SK-N-SH treated with all-trans-retinoic acid at 6 μM for 48 hours (cell line): ENCODE measurements around the gene CD207.

Source experiments
- ATAC-seq: fragments of 200-7000 bp; cut with Tn5 transposase; 3 replicates; pipeline ENCODE4 v1.9.1; 2020; ENCODE audit warnings: mild to moderate bottlenecking, moderate library complexity
- ARNTL ChIP-seq: fragments of 450-650 bp; formaldehyde crosslinking; IDR thresholded peaks from 2 replicates; pipeline ENCODE4 v1.5.0; 2020; ENCODE audit warnings: low read depth, mild to moderate bottlenecking, moderate library complexity, borderline replicate concordance
- BACH2 ChIP-seq: fragments of 250-450 bp; sonication (Bioruptor Pico); IDR thresholded peaks from 2 replicates; pipeline ENCODE4 v1.9.0; 2021; ENCODE audit warnings: mild to moderate bottlenecking, borderline replicate concordance
- CSDC2 ChIP-seq: fragments of 250-450 bp; sonication (Bioruptor Pico); IDR thresholded peaks from 2 replicates; pipeline ENCODE4 v1.5.0; 2020; ENCODE audit warnings: mild to moderate bottlenecking, moderate library complexity
- ESRRG ChIP-seq: fragments of 250-450 bp; sonication (Bioruptor Pico); IDR thresholded peaks from 2 replicates; pipeline ENCODE4 v1.6.1; 2021; ENCODE audit warnings: mild to moderate bottlenecking
- GLIS3 ChIP-seq: fragments of 250-450 bp; sonication (Bioruptor Pico); IDR thresholded peaks from 2 replicates; pipeline ENCODE4 v1.5.0; 2020; ENCODE audit warnings: mild to moderate bottlenecking, moderate library complexity
- ISL1 ChIP-seq: fragments of 250-450 bp; sonication (Bioruptor Pico); IDR thresholded peaks from 2 replicates; pipeline ENCODE4 v2.1.2; 2022; ENCODE audit warnings: mild to moderate bottlenecking, moderate library complexity
- PPARA ChIP-seq: fragments of 250-450 bp; sonication (Bioruptor Pico); IDR thresholded peaks from 2 replicates; pipeline ENCODE4 v1.5.0; 2020; ENCODE audit warnings: mild to moderate bottlenecking, borderline replicate concordance
- RARB ChIP-seq: fragments of 250-450 bp; sonication (Bioruptor Pico); IDR thresholded peaks from 2 replicates; pipeline ENCODE4 v1.8.0; 2021; ENCODE audit warnings: mild to moderate bottlenecking, moderate library complexity
- SNAI2 ChIP-seq: fragments of 250-450 bp; sonication (Bioruptor Pico); IDR thresholded peaks from 2 replicates; pipeline ENCODE4 v1.5.0; 2020; ENCODE audit warnings: mild to moderate bottlenecking, moderate library complexity
- TCF4 ChIP-seq: fragments of 250-450 bp; sonication (Bioruptor Pico); IDR thresholded peaks from 2 replicates; pipeline ENCODE4 v1.8.0; 2021; ENCODE audit warnings: mild to moderate bottlenecking, moderate library complexity, borderline replicate concordance
- TOX ChIP-seq: fragments of 250-450 bp; sonication (Bioruptor Pico); IDR thresholded peaks from 2 replicates; pipeline ENCODE4 v1.8.0; 2021; ENCODE audit warnings: mild to moderate bottlenecking, moderate library complexity, borderline replicate concordance
- ZC3H10 ChIP-seq: fragments of 250-450 bp; sonication (Bioruptor Pico); IDR thresholded peaks from 2 replicates; pipeline ENCODE4 v1.5.1; 2021; ENCODE audit warnings: mild to moderate bottlenecking, moderate library complexity
- ZFP3 ChIP-seq: fragments of 250-450 bp; sonication (Bioruptor Pico); IDR thresholded peaks from 2 replicates; pipeline ENCODE4 v1.5.0; 2020; ENCODE audit warnings: mild to moderate bottlenecking, moderate library complexity
- ZFP30 ChIP-seq: fragments of 450-650 bp; formaldehyde crosslinking; IDR thresholded peaks from 2 replicates; pipeline ENCODE4 v1.5.0; 2022; ENCODE audit warnings: mild to moderate bottlenecking, moderate library complexity
- ZNF565 ChIP-seq: fragments of 450-650 bp; formaldehyde crosslinking; conservative IDR thresholded peaks from 2 replicates; pipeline ENCODE4 v1.5.0; 2020; ENCODE audit warnings: low read depth, mild to moderate bottlenecking, moderate library complexity
- ZNF8 ChIP-seq: fragments of 450-650 bp; formaldehyde crosslinking; IDR thresholded peaks from 2 replicates; pipeline ENCODE4 v1.5.0; 2020; ENCODE audit warnings: mild to moderate bottlenecking, moderate library complexity
- TF ChIP-seq, protein P1 (sequence below): fragments of 250-450 bp; sonication (Bioruptor Pico); IDR thresholded peaks from 2 replicates; pipeline ENCODE4 v1.8.0; 2020; ENCODE audit warnings: mild to moderate bottlenecking, moderate library complexity, borderline replicate concordance
- TF ChIP-seq, protein P2 (sequence below): fragments of 250-450 bp; sonication (Bioruptor Pico); IDR thresholded peaks from 2 replicates; pipeline ENCODE4 v1.5.1; 2020; ENCODE audit warnings: low read depth, mild to moderate bottlenecking, moderate library complexity
- TF ChIP-seq, protein P3 (sequence below): fragments of 250-450 bp; sonication (Bioruptor Pico); IDR thresholded peaks from 2 replicates; pipeline ENCODE4 v1.8.0; 2021; ENCODE audit warnings: low read depth, mild to moderate bottlenecking, moderate library complexity, borderline replicate concordance
- TF ChIP-seq, protein P4 (sequence below): fragments of 250-450 bp; sonication (Bioruptor Pico); IDR thresholded peaks from 2 replicates; pipeline ENCODE4 v1.5.1; 2021; ENCODE audit warnings: mild to moderate bottlenecking, moderate library complexity
- TF ChIP-seq, protein P5 (sequence below): fragments of 250-450 bp; sonication (Bioruptor Pico); IDR thresholded peaks from 2 replicates; pipeline ENCODE4 v1.5.0; 2020; ENCODE audit warnings: mild to moderate bottlenecking, moderate library complexity

Gene CD207

DNA sequence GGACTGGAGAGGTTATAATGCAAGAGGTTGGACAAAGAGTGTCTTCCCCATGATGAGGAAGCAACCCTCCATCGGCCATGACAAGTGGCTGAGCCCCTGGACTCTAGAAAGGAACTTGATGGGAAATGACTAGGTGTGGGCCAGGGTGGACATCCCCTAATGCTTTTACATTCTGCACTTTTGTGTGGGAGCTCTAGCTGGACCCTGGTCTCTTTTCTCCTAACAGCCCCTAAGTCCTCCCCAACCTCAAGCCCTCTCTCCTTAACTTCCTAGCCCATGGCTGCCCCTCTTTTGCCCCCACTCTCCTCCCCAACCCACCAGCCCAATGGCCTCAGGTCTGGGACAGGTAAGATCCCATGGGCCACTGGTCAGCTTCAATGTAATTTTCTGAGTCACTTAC lies 2.4 kb downstream of the CD207 start:
- TF ChIP-seq GLIS3 (CRISPR knock-in tag) = no peak
- TF ChIP-seq ZNF565 = no peak
- TF ChIP-seq, protein P1, sequence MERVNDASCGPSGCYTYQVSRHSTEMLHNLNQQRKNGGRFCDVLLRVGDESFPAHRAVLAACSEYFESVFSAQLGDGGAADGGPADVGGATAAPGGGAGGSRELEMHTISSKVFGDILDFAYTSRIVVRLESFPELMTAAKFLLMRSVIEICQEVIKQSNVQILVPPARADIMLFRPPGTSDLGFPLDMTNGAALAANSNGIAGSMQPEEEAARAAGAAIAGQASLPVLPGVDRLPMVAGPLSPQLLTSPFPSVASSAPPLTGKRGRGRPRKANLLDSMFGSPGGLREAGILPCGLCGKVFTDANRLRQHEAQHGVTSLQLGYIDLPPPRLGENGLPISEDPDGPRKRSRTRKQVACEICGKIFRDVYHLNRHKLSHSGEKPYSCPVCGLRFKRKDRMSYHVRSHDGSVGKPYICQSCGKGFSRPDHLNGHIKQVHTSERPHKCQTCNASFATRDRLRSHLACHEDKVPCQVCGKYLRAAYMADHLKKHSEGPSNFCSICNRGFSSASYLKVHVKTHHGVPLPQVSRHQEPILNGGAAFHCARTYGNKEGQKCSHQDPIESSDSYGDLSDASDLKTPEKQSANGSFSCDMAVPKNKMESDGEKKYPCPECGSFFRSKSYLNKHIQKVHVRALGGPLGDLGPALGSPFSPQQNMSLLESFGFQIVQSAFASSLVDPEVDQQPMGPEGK (CRISPR knock-in tag) = no peak
- no peak for TF ChIP-seq ZNF8 (CRISPR knock-in tag)
- TF ChIP-seq SNAI2 (CRISPR knock-in tag) = no peak
- TF ChIP-seq, protein P2, sequence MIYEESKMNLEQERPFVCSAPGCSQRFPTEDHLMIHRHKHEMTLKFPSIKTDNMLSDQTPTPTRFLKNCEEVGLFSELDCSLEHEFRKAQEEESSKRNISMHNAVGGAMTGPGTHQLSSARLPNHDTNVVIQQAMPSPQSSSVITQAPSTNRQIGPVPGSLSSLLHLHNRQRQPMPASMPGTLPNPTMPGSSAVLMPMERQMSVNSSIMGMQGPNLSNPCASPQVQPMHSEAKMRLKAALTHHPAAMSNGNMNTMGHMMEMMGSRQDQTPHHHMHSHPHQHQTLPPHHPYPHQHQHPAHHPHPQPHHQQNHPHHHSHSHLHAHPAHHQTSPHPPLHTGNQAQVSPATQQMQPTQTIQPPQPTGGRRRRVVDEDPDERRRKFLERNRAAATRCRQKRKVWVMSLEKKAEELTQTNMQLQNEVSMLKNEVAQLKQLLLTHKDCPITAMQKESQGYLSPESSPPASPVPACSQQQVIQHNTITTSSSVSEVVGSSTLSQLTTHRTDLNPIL (CRISPR knock-in tag) = no peak
- TF ChIP-seq CSDC2 = no peak
- TF ChIP-seq TOX (CRISPR knock-in tag) = no peak
- TF ChIP-seq RARB (CRISPR knock-in tag) = no peak
- TF ChIP-seq, protein P3, sequence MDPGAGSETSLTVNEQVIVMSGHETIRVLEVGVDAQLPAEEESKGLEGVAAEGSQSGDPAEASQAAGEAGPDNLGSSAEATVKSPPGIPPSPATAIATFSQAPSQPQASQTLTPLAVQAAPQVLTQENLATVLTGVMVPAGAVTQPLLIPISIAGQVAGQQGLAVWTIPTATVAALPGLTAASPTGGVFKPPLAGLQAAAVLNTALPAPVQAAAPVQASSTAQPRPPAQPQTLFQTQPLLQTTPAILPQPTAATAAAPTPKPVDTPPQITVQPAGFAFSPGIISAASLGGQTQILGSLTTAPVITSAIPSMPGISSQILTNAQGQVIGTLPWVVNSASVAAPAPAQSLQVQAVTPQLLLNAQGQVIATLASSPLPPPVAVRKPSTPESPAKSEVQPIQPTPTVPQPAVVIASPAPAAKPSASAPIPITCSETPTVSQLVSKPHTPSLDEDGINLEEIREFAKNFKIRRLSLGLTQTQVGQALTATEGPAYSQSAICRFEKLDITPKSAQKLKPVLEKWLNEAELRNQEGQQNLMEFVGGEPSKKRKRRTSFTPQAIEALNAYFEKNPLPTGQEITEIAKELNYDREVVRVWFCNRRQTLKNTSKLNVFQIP (CRISPR knock-in tag) = no peak
- no peak for TF ChIP-seq ZFP30 (CRISPR knock-in tag)
- no peak for TF ChIP-seq ZFP3 (CRISPR knock-in tag)
- ATAC-seq = no peak

DNA sequence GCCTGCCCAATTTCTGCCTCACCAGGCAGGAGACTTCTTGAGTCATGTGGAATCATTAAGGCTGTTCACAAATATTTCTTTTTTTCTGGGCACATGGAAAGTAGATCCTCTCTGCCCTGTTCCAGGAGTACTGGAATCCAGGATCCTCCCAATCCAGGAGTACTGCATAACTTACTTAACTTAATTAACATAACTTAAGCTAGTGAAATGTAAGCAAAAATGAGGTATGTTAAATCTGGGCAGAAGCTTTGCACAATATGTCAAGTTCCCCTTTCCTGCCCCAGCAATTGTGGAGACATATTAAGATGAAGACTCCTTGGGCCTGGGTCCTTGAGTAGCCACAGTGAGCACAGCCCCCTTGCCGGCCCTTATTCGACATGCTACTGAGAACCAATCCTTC lies 3.2 kb downstream of the CD207 start:
- TF ChIP-seq TOX (CRISPR knock-in tag) (no peak), ZNF565 (no peak), GLIS3 (CRISPR knock-in tag) (no peak), ZFP30 (CRISPR knock-in tag) (no peak), ARNTL (CRISPR knock-in tag) (no peak), BACH2 (CRISPR knock-in tag) (no peak), PPARA (CRISPR knock-in tag) (no peak), ISL1 (no peak), ZFP3 (CRISPR knock-in tag) (no peak), ZC3H10 (CRISPR knock-in tag) (no peak), TCF4 (no peak), ESRRG (CRISPR knock-in tag) (no peak)
- TF ChIP-seq, protein P1 (CRISPR knock-in tag) = no peak
- TF ChIP-seq, protein P4, sequence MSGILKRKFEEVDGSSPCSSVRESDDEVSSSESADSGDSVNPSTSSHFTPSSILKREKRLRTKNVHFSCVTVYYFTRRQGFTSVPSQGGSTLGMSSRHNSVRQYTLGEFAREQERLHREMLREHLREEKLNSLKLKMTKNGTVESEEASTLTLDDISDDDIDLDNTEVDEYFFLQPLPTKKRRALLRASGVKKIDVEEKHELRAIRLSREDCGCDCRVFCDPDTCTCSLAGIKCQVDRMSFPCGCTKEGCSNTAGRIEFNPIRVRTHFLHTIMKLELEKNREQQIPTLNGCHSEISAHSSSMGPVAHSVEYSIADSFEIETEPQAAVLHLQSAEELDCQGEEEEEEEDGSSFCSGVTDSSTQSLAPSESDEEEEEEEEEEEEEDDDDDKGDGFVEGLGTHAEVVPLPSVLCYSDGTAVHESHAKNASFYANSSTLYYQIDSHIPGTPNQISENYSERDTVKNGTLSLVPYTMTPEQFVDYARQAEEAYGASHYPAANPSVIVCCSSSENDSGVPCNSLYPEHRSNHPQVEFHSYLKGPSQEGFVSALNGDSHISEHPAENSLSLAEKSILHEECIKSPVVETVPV (CRISPR knock-in tag) = no peak
- TF ChIP-seq, protein P2 (CRISPR knock-in tag) = no peak
- TF ChIP-seq, protein P5, sequence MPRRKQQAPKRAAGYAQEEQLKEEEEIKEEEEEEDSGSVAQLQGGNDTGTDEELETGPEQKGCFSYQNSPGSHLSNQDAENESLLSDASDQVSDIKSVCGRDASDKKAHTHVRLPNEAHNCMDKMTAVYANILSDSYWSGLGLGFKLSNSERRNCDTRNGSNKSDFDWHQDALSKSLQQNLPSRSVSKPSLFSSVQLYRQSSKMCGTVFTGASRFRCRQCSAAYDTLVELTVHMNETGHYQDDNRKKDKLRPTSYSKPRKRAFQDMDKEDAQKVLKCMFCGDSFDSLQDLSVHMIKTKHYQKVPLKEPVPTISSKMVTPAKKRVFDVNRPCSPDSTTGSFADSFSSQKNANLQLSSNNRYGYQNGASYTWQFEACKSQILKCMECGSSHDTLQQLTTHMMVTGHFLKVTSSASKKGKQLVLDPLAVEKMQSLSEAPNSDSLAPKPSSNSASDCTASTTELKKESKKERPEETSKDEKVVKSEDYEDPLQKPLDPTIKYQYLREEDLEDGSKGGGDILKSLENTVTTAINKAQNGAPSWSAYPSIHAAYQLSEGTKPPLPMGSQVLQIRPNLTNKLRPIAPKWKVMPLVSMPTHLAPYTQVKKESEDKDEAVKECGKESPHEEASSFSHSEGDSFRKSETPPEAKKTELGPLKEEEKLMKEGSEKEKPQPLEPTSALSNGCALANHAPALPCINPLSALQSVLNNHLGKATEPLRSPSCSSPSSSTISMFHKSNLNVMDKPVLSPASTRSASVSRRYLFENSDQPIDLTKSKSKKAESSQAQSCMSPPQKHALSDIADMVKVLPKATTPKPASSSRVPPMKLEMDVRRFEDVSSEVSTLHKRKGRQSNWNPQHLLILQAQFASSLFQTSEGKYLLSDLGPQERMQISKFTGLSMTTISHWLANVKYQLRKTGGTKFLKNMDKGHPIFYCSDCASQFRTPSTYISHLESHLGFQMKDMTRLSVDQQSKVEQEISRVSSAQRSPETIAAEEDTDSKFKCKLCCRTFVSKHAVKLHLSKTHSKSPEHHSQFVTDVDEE (CRISPR knock-in tag) = no peak

More for the DNA sequence above, 3.2 kb downstream of the CD207 start:
- ATAC-seq = no peak
